ENCODE measurements around the gene PTTG1IP. TPM values are rescaled to one million over a fixed set of nuclear protein-coding genes. Genes with fewer than 3 reads are reported as not detected.
A peak's percentile ranks its signal among the peaks of the same experiment; 100 is the strongest.

Gene PTTG1IP
- total and polyA plus RNA-seq, 2 donors from 2014 or later, result 187 to 378 TPM

GRCh38 chr21:44800971-44801467 lies 72.5 kb downstream of the PTTG1IP start:
- peaks cover 0 to 21% (median 5%) of the 10 kb centered on the region in 3 donors for H3K36me3 ChIP-seq (ENCODE audit: control insufficient read depth in 2 of 3, insufficient read depth in 3 of 3, low read length in 3 of 3)
- no peak for FAIRE-seq
- no peaks in the 10 kb centered on the region for H3K9me3 ChIP-seq (ENCODE audit: control insufficient read depth in 2 of 3, insufficient read depth in 1 of 3, low read length in 3 of 3)
- H3K27ac ChIP-seq (ENCODE audit: low read depth in 2 of 2, low read length in 2 of 2), result peak overlapping the region in 1 of 2 donors; percentile 24
- no peaks in the 10 kb centered on the region for H3K27me3 ChIP-seq (ENCODE audit: control insufficient read depth, insufficient read depth, low read length)
- H3K9ac ChIP-seq (ENCODE audit: low read length in 3 of 3), result peak overlapping the region; percentile 10 to 56 (median 43)
- DNase-seq, result peak in 1 of 5 donors; percentile 55
- intact Hi-C loops (cut with DNase I), result no loop called here
- H3K4me1 ChIP-seq (ENCODE audit: control insufficient read depth in 2 of 3, insufficient read depth in 2 of 3, low read depth in 1 of 3, low read length in 3 of 3), result peaks cover 0 to 22% (median 14%) of the 10 kb centered on the region in 3 donors
- peak overlapping the region; percentile 85 to 93 (median 89) for H3K4me3 ChIP-seq (ENCODE audit: low read length in 3 of 3)
- peak; percentile 22 for TF ChIP-seq CTCF (IDR thresholded peaks at IDR 0.05; ENCODE audit: borderline replicate concordance, extremely low read depth, insufficient read depth)

DNA sequence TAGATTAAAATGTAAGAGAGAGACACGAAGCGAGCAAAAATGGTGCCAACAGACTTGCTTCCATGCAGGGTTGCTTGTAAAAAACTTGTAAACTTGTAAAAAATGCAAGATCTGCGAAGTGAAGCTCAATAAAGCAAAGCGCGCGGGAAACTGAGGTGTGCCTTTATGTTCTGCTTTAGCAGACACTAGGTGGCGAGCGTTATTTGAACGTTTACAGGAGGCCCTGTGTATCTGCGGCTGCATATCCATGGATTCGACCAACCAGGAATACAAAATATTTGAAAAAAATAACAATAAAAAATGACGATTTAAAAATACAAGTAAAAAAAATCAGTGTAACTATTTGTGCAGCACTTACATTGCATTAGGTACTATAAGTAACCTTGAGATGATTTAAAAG lies 73.4 kb downstream of the PTTG1IP start:
- H3K4me1 ChIP-seq (ENCODE audit: control insufficient read depth in 2 of 3, insufficient read depth in 2 of 3, low read depth in 1 of 3, low read length in 3 of 3), result peaks cover 0 to 22% (median 14%) of the 10 kb centered on the region in 3 donors
- no peaks in the 10 kb centered on the region for H3K9me3 ChIP-seq (ENCODE audit: control insufficient read depth in 2 of 3, insufficient read depth in 1 of 3, low read length in 3 of 3)
- peak in 1 of 5 donors; percentile 54 for DNase-seq
- H3K27ac ChIP-seq (ENCODE audit: low read depth in 2 of 2, low read length in 2 of 2), result no peak overlapping the region
- FAIRE-seq, result no peak
- H3K36me3 ChIP-seq (ENCODE audit: control insufficient read depth in 2 of 3, insufficient read depth in 3 of 3, low read length in 3 of 3), result peaks cover 0 to 12% (median under 1%) of the 10 kb centered on the region in 3 donors
- peak overlapping the region in 1 of 3 donors; percentile 10 for H3K9ac ChIP-seq (ENCODE audit: low read length in 3 of 3)
- TF ChIP-seq CTCF (IDR thresholded peaks at IDR 0.05; ENCODE audit: borderline replicate concordance, extremely low read depth, insufficient read depth), result peak; percentile 28
- intact Hi-C loops (cut with DNase I), result no loop called here
- no peaks in the 10 kb centered on the region for H3K27me3 ChIP-seq (ENCODE audit: control insufficient read depth, insufficient read depth, low read length)
- peak overlapping the region in 2 of 3 donors; percentile 89 to 93 for H3K4me3 ChIP-seq (ENCODE audit: low read length in 3 of 3)

- Histone ChIP-seq H3K27me3 (ENCODE audit: control insufficient read depth, insufficient read depth, low read length) (no peaks in the 10 kb centered on the region), H3K4me3 (ENCODE audit: low read length in 3 of 3) (no peak overlapping the region), H3K4me1 (ENCODE audit: control insufficient read depth in 2 of 3, insufficient read depth in 2 of 3, low read depth in 1 of 3, low read length in 3 of 3) (peaks cover 0 to 22% (median 14%) of the 10 kb centered on the region in 3 donors), H3K9ac (ENCODE audit: low read length in 3 of 3) (peak overlapping the region in 1 of 3 donors; percentile 10), H3K9me3 (ENCODE audit: control insufficient read depth in 2 of 3, insufficient read depth in 1 of 3, low read length in 3 of 3) (no peaks in the 10 kb centered on the region), H3K36me3 (ENCODE audit: control insufficient read depth in 2 of 3, insufficient read depth in 3 of 3, low read length in 3 of 3) (peaks cover 0 to 9% (median 0%) of the 10 kb centered on the region in 3 donors), H3K27ac (ENCODE audit: low read depth in 2 of 2, low read length in 2 of 2) (no peak overlapping the region)
- no peak for TF ChIP-seq CTCF (IDR thresholded peaks at IDR 0.05; ENCODE audit: borderline replicate concordance, extremely low read depth, insufficient read depth)
- intact Hi-C loops (cut with DNase I), result no loop called here
- DNase-seq (peak in 1 of 5 donors; percentile 31), FAIRE-seq (no peak)
Observed at GRCh38 chr21:44799646-44800045, 73.8 kb downstream of the PTTG1IP start.

Other genes starting within 250 kb of the PTTG1IP start
- not detected for gene KRTAP10-9, start 246.6 kb downstream of the PTTG1IP start, total RNA-seq
- not detected for gene KRTAP10-9, start 246.6 kb downstream of the PTTG1IP start, polyA plus RNA-seq (ENCODE audit: insufficient read depth, low read depth, low replicate concordance)
- gene KRTAP10-10, start 236.3 kb downstream of the PTTG1IP start, total RNA-seq, result not detected
- gene KRTAP10-10, start 236.3 kb downstream of the PTTG1IP start, polyA plus RNA-seq (ENCODE audit: insufficient read depth, low read depth, low replicate concordance), result not detected
- not detected for gene KRTAP10-11, start 227.3 kb downstream of the PTTG1IP start, total RNA-seq
- gene KRTAP10-11, start 227.3 kb downstream of the PTTG1IP start, polyA plus RNA-seq (ENCODE audit: insufficient read depth, low read depth, low replicate concordance), result not detected
- not detected for gene KRTAP12-4, start 219.0 kb downstream of the PTTG1IP start, total RNA-seq
- gene KRTAP12-4, start 219.0 kb downstream of the PTTG1IP start, polyA plus RNA-seq (ENCODE audit: insufficient read depth, low read depth, low replicate concordance), result not detected
- not detected for gene KRTAP12-3, start 215.8 kb downstream of the PTTG1IP start, total RNA-seq
- gene KRTAP12-3, start 215.8 kb downstream of the PTTG1IP start, polyA plus RNA-seq (ENCODE audit: insufficient read depth, low read depth, low replicate concordance), result not detected
- gene KRTAP12-2, start 206.8 kb downstream of the PTTG1IP start, total RNA-seq, result not detected
- not detected for gene KRTAP12-2, start 206.8 kb downstream of the PTTG1IP start, polyA plus RNA-seq (ENCODE audit: insufficient read depth, low read depth, low replicate concordance)
- gene KRTAP12-1, start 191.5 kb downstream of the PTTG1IP start, total RNA-seq, result not detected
- gene KRTAP12-1, start 191.5 kb downstream of the PTTG1IP start, polyA plus RNA-seq (ENCODE audit: insufficient read depth, low read depth, low replicate concordance), result not detected
- gene KRTAP10-12, start 176.5 kb downstream of the PTTG1IP start, total RNA-seq, result not detected
- gene KRTAP10-12, start 176.5 kb downstream of the PTTG1IP start, polyA plus RNA-seq (ENCODE audit: insufficient read depth, low read depth, low replicate concordance), result not detected
- 0.22 TPM for gene TSPEAR, start 162.1 kb downstream of the PTTG1IP start, total RNA-seq
- gene TSPEAR, start 162.1 kb downstream of the PTTG1IP start, polyA plus RNA-seq (ENCODE audit: insufficient read depth, low read depth, low replicate concordance), result 0.09 TPM
- gene UBE2G2, start 71.9 kb downstream of the PTTG1IP start, total RNA-seq, result 86.0 TPM
- gene UBE2G2, start 71.9 kb downstream of the PTTG1IP start, polyA plus RNA-seq (ENCODE audit: insufficient read depth, low read depth, low replicate concordance), result 39.4 TPM
- gene SUMO3, start 55.6 kb downstream of the PTTG1IP start, total RNA-seq, result 88.6 TPM
- gene SUMO3, start 55.6 kb downstream of the PTTG1IP start, polyA plus RNA-seq (ENCODE audit: insufficient read depth, low read depth, low replicate concordance), result 89.9 TPM
- 111 TPM for gene ITGB2, start 47.2 kb upstream of the PTTG1IP start, total RNA-seq
- gene ITGB2, start 47.2 kb upstream of the PTTG1IP start, polyA plus RNA-seq (ENCODE audit: insufficient read depth, low read depth, low replicate concordance), result 9.5 TPM
- 27.1 TPM for gene SLX9, start 66.3 kb upstream of the PTTG1IP start, total RNA-seq
- gene SLX9, start 66.3 kb upstream of the PTTG1IP start, polyA plus RNA-seq (ENCODE audit: insufficient read depth, low read depth, low replicate concordance), result 35.1 TPM
- gene ADARB1, start 200.9 kb upstream of the PTTG1IP start, total RNA-seq, result 34.9 TPM
- 6.7 TPM for gene ADARB1, start 200.9 kb upstream of the PTTG1IP start, polyA plus RNA-seq (ENCODE audit: insufficient read depth, low read depth, low replicate concordance)